Measurements from ENCODE around the gene RAD51B.

The RAD51B gene

GRCh38 chr14:68547305-68548193 is 728.0 kb downstream of the RAD51B start:
- ATAC-seq, result no peak

GRCh38 chr14:68548194-68549076 is 728.9 kb downstream of the RAD51B start:
- no peak for ATAC-seq

- no peak for ATAC-seq
These were observed 730.7 kb downstream of the RAD51B start for GRCh38 chr14:68550338-68550715.

GRCh38 chr14:68551045-68551683 is 731.6 kb downstream of the RAD51B start:
- ATAC-seq, result no peak

- no peak for ATAC-seq
These were observed 732.5 kb downstream of the RAD51B start for GRCh38 chr14:68552075-68552474.

GRCh38 chr14:68552602-68553001 is 733.0 kb downstream of the RAD51B start:
- ATAC-seq, result no peak

GRCh38 chr14:68553311-68553710 is 733.7 kb downstream of the RAD51B start:
- no peak for ATAC-seq

GRCh38 chr14:68554231-68554630 is 734.7 kb downstream of the RAD51B start:
- ATAC-seq, result no peak

- no peak for ATAC-seq
These were observed 736.7 kb downstream of the RAD51B start for GRCh38 chr14:68556253-68556652.

- no peak for ATAC-seq
These were observed 738.1 kb downstream of the RAD51B start for GRCh38 chr14:68557648-68558047.

GRCh38 chr14:68558096-68558495 is 738.5 kb downstream of the RAD51B start:
- ATAC-seq, result no peak

GRCh38 chr14:68559949-68560348 is 740.4 kb downstream of the RAD51B start:
- ATAC-seq, result no peak

- ATAC-seq, result no peak
These were observed 742.0 kb downstream of the RAD51B start for GRCh38 chr14:68561531-68562007.

GRCh38 chr14:68562911-68563250 is 743.3 kb downstream of the RAD51B start:
- ATAC-seq, result no peak

- ATAC-seq, result no peak
These were observed 743.9 kb downstream of the RAD51B start for GRCh38 chr14:68563251-68564131.

GRCh38 chr14:68564191-68564825 is 744.7 kb downstream of the RAD51B start:
- no peak for ATAC-seq

- peak in 1 of 2 donors; percentile 24 for ATAC-seq
These were observed 745.5 kb downstream of the RAD51B start for GRCh38 chr14:68564826-68565759.

- ATAC-seq, result no peak
These were observed 746.5 kb downstream of the RAD51B start for GRCh38 chr14:68566075-68566474.

GRCh38 chr14:68568907-68569897 is 749.6 kb downstream of the RAD51B start:
- no peak for ATAC-seq

All from activated CD4-positive, CD25-positive, alpha-beta regulatory T cell treated with anti-CD3 and anti-CD28 coated beads, Interleukin-2, amount 50 U/mL, for 24 hours (primary cell).